Endothelial cell of umbilical vein (primary cell): Measurements from ENCODE around the gene NCOA6. TPM values are rescaled to one million over a fixed set of nuclear protein-coding genes. Genes with fewer than 3 reads are reported as not detected.

Source experiments
- BruUV-seq: library from RNA; stranded (reverse); fragments of 400-500 nt; replicated peaks from 2 replicates; lab custom pipeline; 2021; lab: Mats Ljungman, UMichigan
- CTCF ChIA-PET: fragments of 300-600, 350-600 bp; sonication (Branson Sonifier 250); formaldehyde crosslinking; loops from one replicate; lab custom pipeline; 2021; ENCODE audit warnings: antibody characterized with exemption, inconsistent platforms; lab: Charles Lee
- POLR2A ChIA-PET: fragments of 300-600, 350-600 bp; sonication (Branson Sonifier 250); formaldehyde crosslinking; loops from one replicate; lab custom pipeline; 2021; ENCODE audit warnings: antibody characterized with exemption, inconsistent platforms; lab: Charles Lee
- DNase-seq: peaks from one replicate; pipeline ENCODE4 v3.0.0-alpha.2; 2011; ENCODE audit warnings: low read depth, low spot score
- FAIRE-seq: peaks from 2 replicates; lab custom pipeline; 2011; peaks lifted over from hg19 to GRCh38; lab: Jason Lieb, UNC
- H2AFZ ChIP-seq: 2 replicates; pipeline ENCODE4 v1.6.0; 2012; ENCODE audit warnings: low read depth, low read length, control low read depth, inconsistent platforms
- H3K27ac ChIP-seq: 2 replicates; pipeline ENCODE4 v1.5.1; 2011; ENCODE audit warnings: low read depth, mild to moderate bottlenecking, control low read depth, low read length, moderate library complexity; ENCODE audit not compliant: insufficient read depth
- H3K27me3 ChIP-seq, 2 experiments: 2 replicates each; pipeline versions ENCODE4 v1.6.0 to v1.6.1; 2011; ENCODE audit warnings: low read length in 2 of 2, mixed read lengths in 1 of 2; ENCODE audit not compliant: control insufficient read depth in 2 of 2, insufficient read depth in 2 of 2
- H3K36me3 ChIP-seq, 2 experiments: 2 replicates in 1 of 2; 3 replicates in 1 of 2; pipeline ENCODE4 v1.5.1; 2011; ENCODE audit warnings: low read length in 2 of 2, mild to moderate bottlenecking in 1 of 2, moderate library complexity in 1 of 2; ENCODE audit not compliant: control insufficient read depth in 2 of 2, insufficient read depth in 2 of 2; ENCODE audit errors: extremely low read depth in 1 of 2
- H3K4me1 ChIP-seq: 3 replicates; pipeline ENCODE4 v1.5.1; 2011; ENCODE audit warnings: mild to moderate bottlenecking, low read length; ENCODE audit not compliant: control insufficient read depth, insufficient read depth; ENCODE audit errors: extremely low read depth
- H3K4me2 ChIP-seq: 2 replicates; pipeline ENCODE4 v1.6.1; 2011; ENCODE audit warnings: low read length, control low read depth, mixed read lengths; ENCODE audit not compliant: insufficient read depth
- H3K4me3 ChIP-seq, 3 experiments: fragments of 200-600 bp in 1 of 3; sonication (generic), shearing (Covaris generic) in 1 of 3; replicated peaks in 1 of 3; 2 replicates each; pipeline ENCODE4 v1.5.1; 2011 to 2016; ENCODE audit warnings: control low read depth in 3 of 3, low read length in 3 of 3, mild to moderate bottlenecking in 2 of 3, inconsistent platforms in 1 of 3, low read depth in 1 of 3, moderate library complexity in 1 of 3; ENCODE audit not compliant: insufficient read depth in 1 of 3
- H3K79me2 ChIP-seq: 2 replicates; pipeline ENCODE4 v1.6.0; 2012; ENCODE audit warnings: low read length, inconsistent platforms; ENCODE audit not compliant: control insufficient read depth, insufficient read depth
- H3K9ac ChIP-seq: replicated peaks from 2 replicates; pipeline ENCODE3; 2011; ENCODE audit warnings: low read length, control low read depth; ENCODE audit not compliant: insufficient read depth; ENCODE audit errors: extremely low read depth
- H3K9me1 ChIP-seq: replicated peaks from 3 replicates; pipeline ENCODE4 v1.6.0; 2011; ENCODE audit warnings: mild to moderate bottlenecking, low read length; ENCODE audit not compliant: control insufficient read depth, insufficient read depth; ENCODE audit errors: extremely low read depth
- H3K9me3 ChIP-seq: replicated peaks from 2 replicates; pipeline ENCODE4 v1.5.1; 2012; ENCODE audit warnings: low read length, inconsistent platforms; ENCODE audit not compliant: control insufficient read depth, insufficient read depth
- H4K20me1 ChIP-seq: replicated peaks from 2 replicates; pipeline ENCODE3; 2011; ENCODE audit warnings: mild to moderate bottlenecking, low read length; ENCODE audit not compliant: control insufficient read depth, insufficient read depth; ENCODE audit errors: extremely low read depth
- CTCF ChIP-seq, 2 donors: IDR thresholded peaks; 1 replicate in 1 of 2; 2 replicates in 1 of 2; pipeline ENCODE4 v1.5.1; 2011; ENCODE audit warnings: low read length in 2 of 2, mild to moderate bottlenecking in 2 of 2, moderate library complexity in 2 of 2, control low read depth in 1 of 2, inconsistent platforms in 1 of 2, low read depth in 1 of 2; ENCODE audit not compliant: insufficient read depth in 1 of 2; ENCODE audit errors: extremely low read depth in 1 of 2
- EZH2 ChIP-seq: IDR thresholded peaks from 2 replicates; pipeline ENCODE4 v1.6.1; 2012; ENCODE audit warnings: borderline replicate concordance, low read depth, mild to moderate bottlenecking, moderate library complexity, low read length, inconsistent platforms; ENCODE audit not compliant: severe bottlenecking
- JUN ChIP-seq: IDR thresholded peaks from 2 replicates; pipeline ENCODE4 v1.6.1; 2011; ENCODE audit warnings: borderline replicate concordance, low read depth; ENCODE audit not compliant: insufficient read length, insufficient read depth
- MAX ChIP-seq: IDR thresholded peaks from 2 replicates; pipeline ENCODE4 v1.6.1; 2011; ENCODE audit not compliant: insufficient read depth, insufficient read length
- MYC ChIP-seq: IDR thresholded peaks from one replicate; pipeline ENCODE4 v1.6.1; 2011; ENCODE audit warnings: mild to moderate bottlenecking, low read depth, low read length
- POLR2AphosphoS5 ChIP-seq: IDR thresholded peaks from 2 replicates; pipeline ENCODE4 v1.6.1; 2012; ENCODE audit warnings: low read depth, mild to moderate bottlenecking, control low read depth, low read length, moderate library complexity; ENCODE audit not compliant: insufficient read depth
- dilution Hi-C: fragments of 300-500 bp; cut with MboI; formaldehyde crosslinking; loops from one replicate; pipeline ENCODE4 v1.15.0; 2019; ENCODE audit warnings: low sequenced_read_pairs; ENCODE audit not compliant: extremely low pct_ligation_motif_present
- intact Hi-C: fragments of 100-400 bp; cut with micrococcal nuclease; formaldehyde crosslinking; loops from one replicate; pipeline ENCODE4 v1.10.0; 2022
- polyA plus RNA-seq, 4 experiments: library from polyadenylated mRNA; depleted of rRNA in 3 of 4; stranded (reverse) in 3 of 4; unstranded in 1 of 4; fragments of >200 nt; gene quantifications; 2 replicates each; pipeline versions ENCODE4 v1.2.1 to v1.2.3, GENCODE V29; 2011 to 2012; ENCODE audit warnings: missing spikeins in 1 of 4
- total RNA-seq: library from RNA; stranded (reverse); gene quantifications from 2 replicates; pipeline ENCODE4 v1.2.3, GENCODE V29; 2021

Gene NCOA6
- total and polyA plus RNA-seq, 2 donors (not counting 3 experiments of a cell fraction or from before 2014, with no cell fraction given) = 16.9 to 26.7 TPM

GRCh38 chr20:34691838-34692237 lies 133.6 kb downstream of the NCOA6 start:
- dilution Hi-C loops (no loop called here), intact Hi-C loops (no loop called here)
- BruUV-seq = no TSS peak
- POLR2A ChIA-PET = no interaction called here
- no peak overlapping the region for H3K4me3 ChIP-seq
- no peaks in the 10 kb centered on the region for H3K9me1 ChIP-seq
- no peaks in the 10 kb centered on the region for H3K36me3 ChIP-seq
- CTCF ChIA-PET = interaction anchor here (1.4 kb wide), 1 partner anchor 10 kb away, joined by 3 read pairs; no protein-coding TSS in a partner anchor
- no peak overlapping the region for H3K9ac ChIP-seq
- H3K27me3 ChIP-seq = no peaks in the 10 kb centered on the region
- no peaks in the 10 kb centered on the region for H4K20me1 ChIP-seq
- H3K79me2 ChIP-seq = no peaks in the 10 kb centered on the region
- peaks cover 7% of the 10 kb centered on the region for H3K4me1 ChIP-seq
- H3K9me3 ChIP-seq = no peaks in the 10 kb centered on the region
- no peak overlapping the region for H3K4me2 ChIP-seq
- FAIRE-seq (no peak), DNase-seq (no peak)
- no peak overlapping the region for H3K27ac ChIP-seq
- H2AFZ ChIP-seq = no peak overlapping the region
- no peak for TF ChIP-seq MAX
- no peak for TF ChIP-seq MYC
- TF ChIP-seq POLR2AphosphoS5 = no peak
- TF ChIP-seq EZH2 = no peak
- no peak for TF ChIP-seq CTCF (IDR thresholded peaks at IDR 0.05; ENCODE audit: extremely low read depth in 1 of 2, insufficient read depth in 1 of 2, low read depth in 1 of 2, low read length in 2 of 2)
- no peak for TF ChIP-seq JUN
